Stimulated activated CD8-positive, alpha-beta memory T cell treated with anti-CD3 and anti-CD28 coated beads, Interleukin-12 subunit alpha, Interleukin-12 subunit beta, amount 100 ng/mL, for 24 hours (primary cell): ENCODE data around the gene FABP3.

Experiments
- DNase-seq: peaks from one replicate; pipeline ENCODE4 v3.0.0-alpha.2; 2020; ENCODE audit errors: extremely low read depth

The FABP3 gene

DNA sequence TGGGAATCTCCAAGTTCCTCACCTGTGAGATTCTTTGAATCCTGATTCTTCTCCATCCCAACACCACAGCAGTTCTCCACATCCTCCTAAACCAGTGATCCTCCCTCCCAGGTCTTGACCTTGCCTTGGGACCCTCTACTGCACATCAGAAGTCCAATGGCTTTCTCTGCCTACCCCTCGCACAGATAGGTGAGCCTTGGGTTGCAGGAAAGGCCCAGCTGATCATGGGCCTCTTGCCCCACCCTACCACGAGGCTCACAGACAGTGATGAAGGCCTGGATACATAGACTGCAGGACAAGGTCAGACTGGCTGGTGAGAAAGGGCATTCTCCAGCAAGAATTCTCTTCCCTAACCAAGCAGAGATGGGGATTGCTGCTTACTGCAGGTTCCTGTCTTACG lies 825 bp downstream of the FABP3 start:
- DNase-seq = no peak

DNA sequence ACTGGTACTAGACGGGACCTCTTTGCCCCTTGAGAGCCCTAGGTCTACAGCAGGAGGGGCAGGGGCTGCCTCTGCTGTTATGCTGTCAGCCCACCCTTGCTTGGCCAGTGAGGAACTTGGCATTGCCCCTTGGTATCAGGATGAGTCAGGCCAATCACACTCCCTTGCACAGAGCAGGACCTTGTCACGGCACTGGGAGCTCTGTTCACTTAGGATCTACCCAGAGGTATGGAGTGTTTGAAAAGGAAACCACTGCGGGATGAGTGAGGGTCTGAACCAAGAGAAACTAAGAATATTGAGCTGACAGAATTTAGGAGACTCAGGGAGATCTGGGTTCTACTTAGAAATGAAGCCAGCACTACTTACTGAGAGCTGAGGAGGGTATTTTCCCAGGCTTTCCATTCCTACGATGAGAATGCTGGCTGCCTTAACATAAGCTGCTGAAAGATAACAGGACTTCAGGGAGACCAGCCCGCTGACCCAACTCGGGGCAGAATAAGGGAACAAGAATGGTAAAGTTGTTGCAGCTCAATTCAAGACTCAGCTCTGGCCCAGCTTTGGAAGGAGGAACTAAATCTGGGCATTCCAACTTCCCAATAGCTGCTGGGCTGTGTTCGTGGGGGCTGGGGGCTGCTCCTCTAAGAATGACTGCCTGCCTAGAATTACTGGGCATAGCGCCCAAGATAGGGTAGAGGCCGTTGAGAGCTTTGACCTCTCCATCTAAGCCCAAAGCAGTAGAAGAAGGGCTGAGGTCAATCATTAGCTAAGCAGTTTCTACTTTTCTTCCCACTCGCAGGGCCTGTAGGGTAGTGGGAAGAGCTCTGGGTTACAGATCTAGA lies 1.5 kb downstream of the FABP3 start:
- no peak for DNase-seq

DNA sequence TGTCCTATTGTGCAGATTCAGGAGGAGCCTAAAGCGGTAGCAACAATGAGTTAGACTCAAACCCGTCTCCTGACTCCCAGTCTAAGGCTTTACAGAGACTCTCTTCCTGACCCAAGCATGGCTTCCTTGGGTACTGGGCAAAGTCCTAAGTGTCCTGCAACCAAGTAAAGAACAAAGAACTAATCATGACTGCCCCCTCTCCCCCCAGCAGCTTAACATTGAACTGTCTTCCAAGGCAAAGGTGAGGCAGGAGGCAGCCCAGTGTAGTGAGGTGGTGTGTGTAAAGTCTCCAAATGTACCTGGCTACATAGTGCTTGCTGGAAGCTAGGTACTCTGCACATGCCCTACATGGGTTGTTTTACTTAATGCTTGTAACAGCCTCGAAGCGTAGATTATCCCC lies 2.3 kb downstream of the FABP3 start:
- DNase-seq = no peak

DNA sequence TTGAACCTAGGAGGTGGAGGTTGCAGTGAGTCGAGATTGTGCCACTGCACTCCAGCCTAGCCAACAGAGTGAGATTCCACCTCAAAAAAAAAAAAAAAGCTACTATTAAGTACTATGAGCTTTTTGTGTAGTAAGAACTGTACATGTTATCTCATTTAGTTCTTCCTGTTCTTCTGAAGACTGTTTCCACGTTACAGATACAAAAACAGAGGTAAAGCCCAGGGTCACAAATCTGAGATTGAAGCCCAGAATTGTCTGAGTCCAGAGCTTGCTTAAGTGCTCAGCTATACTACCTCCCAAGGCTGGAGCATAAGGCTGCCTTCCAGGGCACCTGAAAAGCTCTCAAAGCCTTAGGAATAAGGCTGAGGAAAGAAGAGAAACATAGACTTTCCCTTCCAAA lies 2.9 kb downstream of the FABP3 start:
- no peak for DNase-seq

DNA sequence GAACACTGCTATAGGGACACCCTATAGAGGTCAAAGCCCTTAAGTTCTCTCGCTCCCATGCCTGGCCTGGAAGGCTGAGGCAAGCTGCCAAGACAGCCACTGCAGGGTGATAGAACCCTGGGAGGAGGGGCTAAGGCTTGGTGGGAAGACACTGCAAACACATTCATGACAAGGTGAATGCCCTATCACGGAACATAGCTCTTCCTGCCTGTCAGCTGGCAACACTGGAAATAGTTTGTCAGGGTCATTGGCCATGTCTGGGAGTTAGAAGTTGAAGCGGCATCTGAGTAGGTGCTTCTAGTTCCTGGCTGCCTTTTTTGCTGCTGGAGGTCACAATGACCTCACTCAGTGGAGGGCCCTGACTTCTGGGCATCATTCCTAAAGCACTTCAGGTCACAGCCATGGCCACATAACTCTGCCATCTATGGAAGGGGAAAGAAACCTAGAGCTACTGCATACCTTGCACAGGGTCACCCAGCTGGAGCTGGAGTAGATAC lies 4.2 kb downstream of the FABP3 start:
- no peak for DNase-seq

DNA sequence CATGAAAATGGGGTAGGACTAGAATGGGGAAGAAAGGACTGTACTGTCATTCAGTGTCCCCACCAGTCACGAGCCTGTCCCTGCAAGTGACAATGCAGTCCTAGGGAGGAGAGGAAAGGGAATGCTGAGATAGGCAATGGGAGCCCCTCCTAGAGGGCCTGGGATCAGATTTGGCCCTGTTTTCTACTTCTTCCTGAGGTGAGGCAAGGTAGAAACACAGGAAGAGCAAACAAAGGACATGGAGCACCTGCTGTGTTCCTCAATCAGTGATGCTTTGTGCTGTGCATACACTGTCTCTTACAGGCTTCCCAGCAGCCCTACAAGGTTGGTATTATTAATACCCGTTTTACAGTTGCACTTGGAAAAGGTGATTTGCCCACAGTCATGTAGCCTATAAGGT lies 6.1 kb downstream of the FABP3 start:
- DNase-seq = no peak

DNA sequence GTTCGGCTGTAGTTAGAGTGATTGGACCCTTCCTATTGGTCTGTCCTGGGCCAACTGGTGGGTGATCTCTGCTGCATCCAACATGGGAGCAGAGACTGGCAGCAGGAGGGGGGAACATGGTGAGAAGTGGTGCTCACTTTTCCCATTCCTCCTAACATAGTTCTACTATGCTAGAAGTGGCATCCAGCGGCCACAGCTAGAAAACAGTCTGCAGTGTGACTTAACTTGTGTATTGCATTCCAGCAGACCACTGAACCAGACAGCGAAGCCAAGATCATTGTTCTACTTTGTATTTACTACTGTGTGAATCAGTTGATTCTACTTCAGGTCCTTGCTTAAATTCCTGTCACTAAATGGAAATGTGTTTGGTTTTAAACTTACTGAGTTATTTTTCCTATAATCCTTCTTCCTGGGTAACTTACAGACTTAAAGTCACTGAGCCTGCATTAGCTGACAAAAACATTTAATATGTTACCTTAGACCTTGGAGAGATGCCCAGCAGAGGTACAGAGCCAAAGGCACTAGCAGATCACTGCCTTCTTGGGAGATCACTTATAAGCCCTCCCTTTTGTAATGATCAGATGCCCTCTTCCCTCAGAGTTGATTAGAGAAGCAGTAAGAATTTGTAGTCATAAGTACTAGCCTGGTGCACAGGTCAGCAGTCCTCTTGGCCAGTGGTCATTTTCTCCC lies 8.2 kb downstream of the FABP3 start:
- no peak for DNase-seq

DNA sequence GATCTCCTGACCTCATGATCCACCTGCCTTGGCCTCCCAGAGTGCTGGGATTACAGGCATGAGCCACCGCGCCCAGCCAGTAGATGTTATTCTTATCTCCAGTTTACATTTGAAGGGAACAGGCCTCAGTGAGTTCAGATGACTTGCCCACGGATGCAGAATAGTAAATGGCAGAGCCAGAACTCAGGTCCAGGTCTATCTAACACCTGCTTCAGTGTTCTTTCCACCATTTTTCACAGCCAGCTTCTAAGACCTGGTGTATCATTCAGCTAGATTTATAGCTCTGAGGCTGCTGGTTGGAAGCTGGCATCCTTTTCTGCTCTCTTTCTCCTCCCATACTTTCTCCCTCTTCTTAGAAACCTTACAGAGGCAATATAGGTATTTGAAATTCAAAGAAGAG lies 10.8 kb downstream of the FABP3 start:
- no peak for DNase-seq

DNA sequence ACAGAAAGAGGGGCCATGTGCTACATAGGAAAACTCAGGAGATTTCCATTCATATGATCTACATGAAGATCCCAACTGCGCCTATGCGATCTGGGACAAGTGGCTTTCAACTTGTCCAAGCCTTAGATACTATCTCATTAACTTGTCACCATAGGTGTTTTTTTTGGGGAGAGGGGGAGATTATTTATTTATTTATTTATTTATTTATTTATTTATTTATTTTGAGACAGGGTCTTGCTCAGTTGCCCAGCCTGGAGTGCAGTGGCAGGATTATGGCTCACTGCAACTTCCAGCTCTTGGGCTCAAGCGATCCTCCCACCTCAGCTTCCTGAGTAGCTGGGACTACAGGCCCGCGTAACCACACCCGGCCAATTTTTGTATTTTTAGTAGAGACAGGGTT lies 11.3 kb downstream of the FABP3 start:
- no peak for DNase-seq

DNA sequence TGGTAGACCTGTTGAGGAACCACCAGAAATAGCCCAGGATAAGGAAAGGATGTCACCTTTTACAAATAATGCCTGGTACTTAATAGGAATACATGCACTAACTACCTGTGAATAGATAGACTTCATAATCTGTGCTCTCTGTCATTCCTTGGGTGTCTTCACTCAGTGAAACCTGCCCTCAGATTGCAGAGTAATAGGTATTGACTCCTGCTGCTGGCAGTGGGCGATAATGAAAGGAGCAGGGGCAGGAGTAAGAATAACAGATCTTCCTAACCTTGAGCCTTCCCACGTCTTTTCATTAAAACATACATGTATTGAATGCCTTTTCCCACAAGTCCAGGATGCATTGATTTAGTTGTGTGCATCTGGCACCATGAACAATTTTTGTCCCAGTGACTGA lies 16.4 kb downstream of the FABP3 start:
- DNase-seq = no peak

DNA sequence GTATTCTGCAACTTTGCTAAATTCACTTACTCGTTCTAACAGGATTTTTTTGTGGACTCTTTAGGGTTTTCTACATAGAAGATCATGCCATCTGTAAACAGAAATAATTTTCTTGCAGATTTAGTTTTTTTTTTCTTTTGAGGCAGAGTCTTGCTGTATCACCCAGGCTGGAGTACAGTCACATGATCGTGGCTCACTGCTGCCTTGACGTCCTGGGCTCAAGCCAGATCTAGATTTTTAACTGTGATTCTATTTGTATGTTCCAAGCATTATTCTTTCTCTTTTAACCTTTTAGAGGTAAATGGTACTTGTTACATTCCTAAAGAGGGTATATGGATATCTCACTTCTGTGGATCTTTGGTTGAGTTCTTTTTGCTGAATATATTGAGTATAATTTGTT lies 18.6 kb downstream of the FABP3 start:
- no peak for DNase-seq

DNA sequence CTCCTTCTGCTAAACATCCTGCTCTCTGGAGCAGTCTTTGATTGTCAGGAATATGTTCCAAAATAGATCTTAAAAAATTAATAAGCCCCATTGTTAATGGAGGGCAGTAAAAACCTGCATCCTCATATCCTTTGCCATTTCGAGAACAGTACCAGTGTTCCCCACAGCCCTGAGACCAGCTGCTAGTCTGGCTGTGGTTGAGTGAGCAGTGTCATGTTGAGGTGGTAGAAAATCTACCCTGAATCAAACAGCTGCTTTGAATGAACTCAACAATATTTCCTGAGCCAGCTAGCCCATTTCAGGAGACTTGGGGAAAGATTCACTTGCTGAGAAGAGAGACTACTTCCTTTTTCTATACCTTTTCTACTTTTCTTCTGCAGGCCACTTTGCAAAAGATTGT lies 24.4 kb downstream of the FABP3 start:
- DNase-seq = no peak

DNA sequence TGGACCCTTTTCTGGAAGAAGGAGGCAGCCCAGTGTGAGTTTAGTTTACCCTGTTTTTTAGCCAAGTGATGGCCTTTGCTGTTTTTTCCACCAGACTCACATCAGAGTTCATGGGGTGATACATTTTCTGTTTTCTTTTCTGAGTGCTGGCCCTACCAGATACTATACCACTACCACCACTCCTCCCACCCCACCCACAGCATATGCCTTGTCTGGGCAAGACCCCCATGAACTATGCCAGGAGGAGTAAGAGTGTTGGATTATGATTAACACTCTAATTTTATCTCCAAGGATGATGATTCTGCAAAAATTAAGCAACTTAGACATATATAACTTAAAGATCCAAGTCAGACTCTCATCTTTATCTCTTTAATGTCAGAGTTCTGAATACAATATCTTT lies 26.1 kb downstream of the FABP3 start:
- no peak for DNase-seq

DNA sequence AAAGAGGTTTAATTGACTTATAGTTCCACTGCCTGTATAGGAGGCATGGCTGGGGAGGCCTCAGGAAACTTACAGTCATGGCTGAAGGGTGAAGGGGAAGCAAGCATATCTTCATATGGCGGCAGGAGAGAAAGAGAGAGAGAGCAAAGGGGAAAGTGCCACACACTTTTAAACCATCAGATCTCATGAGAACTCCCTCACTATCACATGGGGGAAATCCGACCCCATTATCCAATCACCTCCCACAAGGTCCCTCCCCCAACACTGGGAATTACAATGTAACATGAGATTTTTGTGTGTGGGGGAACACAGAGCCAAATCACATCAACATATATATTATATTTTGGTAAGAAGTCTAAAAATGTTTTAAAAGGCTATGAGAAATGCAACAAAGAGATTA lies 27.2 kb downstream of the FABP3 start:
- no peak for DNase-seq

DNA sequence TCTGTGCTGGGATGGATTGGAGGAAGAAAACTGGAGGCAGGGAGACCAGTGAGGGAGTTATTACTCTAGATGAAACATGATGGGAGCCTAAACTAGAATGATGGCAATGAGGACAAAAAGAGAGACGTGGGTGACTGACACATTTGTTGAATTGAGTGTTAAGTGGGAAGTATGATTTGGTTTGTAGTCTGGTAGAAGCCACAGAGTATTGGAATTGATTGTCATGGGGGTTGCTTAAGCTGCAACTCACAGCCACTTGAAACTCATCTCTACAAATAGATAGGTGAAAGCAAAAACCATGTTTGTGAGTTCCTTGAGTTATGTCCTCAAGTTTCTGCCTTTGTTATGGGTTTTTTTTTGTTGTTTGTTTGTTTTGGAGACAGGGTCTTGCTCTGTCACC lies 28.4 kb downstream of the FABP3 start:
- no peak for DNase-seq

DNA sequence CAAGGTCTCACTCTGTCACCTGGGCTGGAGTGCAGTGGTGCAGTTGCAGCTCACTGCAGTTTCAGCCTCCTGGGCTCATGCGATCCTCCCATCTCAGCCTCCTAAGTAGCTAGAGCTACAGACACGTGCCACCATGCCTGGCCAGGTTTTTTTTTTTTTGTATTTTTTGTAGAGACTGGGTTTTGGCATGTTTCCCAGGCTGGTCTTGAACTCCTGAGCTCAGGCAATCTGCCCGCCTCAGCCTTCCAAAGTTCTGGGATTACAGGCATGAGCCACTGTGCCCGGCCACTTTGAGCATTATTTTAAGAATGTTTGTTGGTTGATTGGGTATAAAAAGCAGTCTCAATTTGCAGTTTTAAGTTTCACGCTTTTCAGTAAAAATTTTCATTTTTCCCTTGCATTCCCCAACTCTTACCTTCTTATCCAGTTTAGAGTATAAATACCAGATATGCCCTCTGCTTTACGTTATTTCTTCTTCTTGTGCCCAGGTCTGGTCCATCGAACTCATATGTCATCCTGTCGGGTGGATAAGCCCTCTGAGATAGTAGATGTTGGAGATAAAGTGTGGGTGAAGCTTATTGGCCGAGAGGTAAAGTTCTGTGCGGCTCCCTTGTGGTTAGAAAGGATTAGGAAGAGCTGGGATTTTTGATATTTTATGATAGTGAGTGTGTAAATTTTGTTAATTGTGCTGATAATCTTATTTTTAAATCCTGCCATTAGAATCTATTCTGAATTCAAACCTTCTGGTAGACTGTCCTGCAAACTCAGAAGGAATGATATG lies 36.0 kb downstream of the FABP3 start:
- no peak for DNase-seq

DNA sequence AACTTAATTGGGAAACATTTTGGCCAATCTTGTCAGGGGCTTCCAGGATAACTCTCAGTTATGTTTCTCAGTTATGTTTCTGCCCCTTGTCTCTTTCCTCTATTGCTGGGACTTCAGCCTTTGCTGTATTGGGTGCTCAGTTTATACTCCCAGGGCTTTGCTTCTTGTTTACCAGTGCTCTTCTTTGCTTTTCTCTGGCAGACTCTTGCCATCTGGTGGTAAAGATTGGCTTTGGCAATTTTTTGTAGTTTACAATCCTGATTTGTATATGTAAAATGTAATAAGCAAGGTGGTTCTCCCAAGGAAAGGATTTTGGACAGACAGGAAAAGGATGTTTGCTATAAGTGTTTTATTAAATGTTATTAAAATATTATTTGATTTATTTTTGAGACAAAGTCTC lies 37.9 kb downstream of the FABP3 start:
- DNase-seq = no peak

DNA sequence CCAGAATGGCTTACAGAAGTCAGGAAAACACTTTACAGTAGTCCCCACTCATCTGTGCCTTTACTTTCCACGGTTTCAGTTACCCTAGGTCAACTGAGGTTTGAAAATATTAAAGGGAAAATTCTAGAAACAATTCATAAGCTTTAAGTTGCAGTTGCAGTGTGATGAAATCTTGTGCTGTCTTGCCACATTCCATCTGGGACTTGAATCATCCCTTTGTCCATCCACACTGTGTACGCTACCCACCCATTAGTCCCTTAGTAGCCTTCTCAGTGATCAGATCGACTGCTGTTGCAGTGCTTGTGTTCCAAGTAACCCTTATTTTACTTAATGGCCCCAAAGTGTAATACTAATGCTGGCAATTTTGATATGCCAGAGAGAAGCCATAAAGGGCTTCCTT lies 45.5 kb downstream of the FABP3 start:
- no peak for DNase-seq

DNA sequence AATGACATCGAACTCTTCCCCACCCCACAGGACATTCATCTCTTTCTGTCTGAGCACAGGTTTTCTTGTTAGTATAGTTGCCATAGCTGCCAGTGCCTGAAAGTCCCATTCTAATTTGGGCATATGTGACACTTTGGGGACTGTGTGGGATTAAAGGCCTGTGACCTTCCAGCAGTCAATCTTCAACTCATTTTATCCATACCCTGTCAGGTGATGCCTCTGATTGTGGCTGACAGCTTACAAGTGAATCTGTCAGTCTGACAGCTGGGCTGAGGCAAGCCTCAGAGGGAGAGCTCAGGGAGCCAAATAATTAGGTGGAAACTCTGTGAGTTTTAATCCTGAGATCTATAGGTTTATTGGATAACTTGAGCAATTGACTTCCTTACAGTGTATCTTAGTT lies 46.4 kb downstream of the FABP3 start:
- DNase-seq = no peak

DNA sequence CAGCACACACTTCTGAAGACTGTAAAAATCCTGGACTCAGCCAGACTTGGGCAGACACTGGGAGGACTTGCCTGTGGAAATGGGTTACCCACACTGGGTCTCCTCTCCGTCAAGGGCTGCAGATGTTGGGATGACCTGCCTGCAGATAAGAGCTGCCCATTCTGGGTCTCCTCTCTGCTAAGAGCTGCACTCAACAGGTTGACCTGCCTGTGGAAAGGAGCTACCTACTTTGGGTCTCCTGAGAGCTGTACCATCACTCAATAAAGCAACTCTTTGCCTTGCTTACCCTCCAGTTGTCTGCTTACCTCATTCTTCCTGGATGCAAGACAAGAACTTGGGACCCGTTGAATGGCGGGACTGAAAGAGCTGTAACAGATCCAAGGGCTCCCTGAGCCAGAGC lies 47.9 kb downstream of the FABP3 start:
- no peak for DNase-seq

DNA sequence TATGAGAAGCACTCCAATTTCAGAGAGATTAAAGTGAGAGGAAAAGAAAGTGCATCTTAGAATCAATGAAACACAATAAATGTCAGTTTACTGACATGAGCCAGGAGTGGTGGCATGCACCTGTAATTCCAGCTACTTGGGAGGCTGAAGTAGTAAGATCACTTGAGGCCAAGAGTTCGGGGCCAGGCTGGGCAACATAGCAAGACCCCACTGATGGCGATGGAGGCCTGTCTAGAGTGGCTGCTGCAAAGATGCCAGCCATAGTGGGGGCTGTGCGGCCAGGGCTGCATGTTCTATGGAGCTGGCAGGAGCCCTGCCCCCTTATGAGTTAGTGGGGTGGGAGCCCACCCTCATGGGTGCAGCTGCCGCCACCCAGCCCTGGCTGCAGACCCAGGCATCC lies 48.8 kb downstream of the FABP3 start:
- DNase-seq = no peak

DNA sequence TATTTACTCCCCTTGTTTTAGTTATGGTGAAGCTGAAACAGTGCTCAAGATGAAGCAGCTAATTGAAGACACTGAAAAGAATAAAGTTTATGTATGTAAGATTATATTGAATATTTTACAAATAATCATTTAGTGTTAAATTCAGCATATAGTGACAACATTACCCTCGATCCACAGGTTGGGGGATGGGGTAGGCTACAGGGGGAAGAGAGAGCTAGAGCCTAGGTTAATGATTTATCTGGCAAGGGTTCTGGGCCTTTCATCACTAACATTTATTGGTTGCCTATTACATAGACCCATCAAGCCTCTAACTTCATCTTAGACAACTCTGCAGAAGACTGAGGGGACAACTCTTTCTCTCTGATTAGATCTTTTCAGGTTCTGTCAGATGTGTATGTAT lies 54.7 kb downstream of the FABP3 start:
- DNase-seq = no peak

DNA sequence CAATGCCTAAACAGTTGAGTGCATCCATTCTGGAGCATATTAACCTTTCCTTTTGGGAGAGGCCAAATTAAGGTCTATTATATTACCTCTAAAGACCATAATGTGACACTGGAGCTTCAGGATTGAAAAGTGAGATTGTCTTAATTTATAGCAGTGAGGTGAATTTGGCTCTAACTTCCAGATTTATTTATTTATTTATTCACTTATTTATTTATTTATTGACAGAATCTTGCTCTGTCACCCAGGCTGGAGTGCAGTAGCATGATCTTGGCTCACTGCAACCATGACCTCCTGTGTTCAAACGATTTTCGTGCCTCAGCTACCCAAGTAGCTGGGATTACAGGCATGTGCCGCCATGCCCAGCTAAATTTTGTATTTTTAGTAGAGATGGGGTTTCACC lies 57.0 kb downstream of the FABP3 start:
- DNase-seq = no peak
